ENCODE measurements around the gene BCAS1. TPM values are rescaled to one million over a fixed set of nuclear protein-coding genes. Genes with fewer than 3 reads are reported as not detected.
"Not testable (repeated sequence)": the region's sequence is repeated elsewhere in the genome, so short reads cannot be mapped to it uniquely, and the experiment has no call there.

The BCAS1 gene
- total RNA-seq, 4 donors from 2014 or later = 0.35 to 1.0 TPM; not detected in 2

- no peak for ATAC-seq
- Histone ChIP-seq H3K9me3 (no peaks in the 10 kb centered on the region), H3K4me1 (no peaks in the 10 kb centered on the region), H3K27me3 (peaks cover 12% of the 10 kb centered on the region), H3K4me3 (no peak overlapping the region), H3K36me3 (no peaks in the 10 kb centered on the region), H3K27ac (no peak overlapping the region)
- WGBS, 2 donors (ENCODE audit: low coverage in 1 of 2) = 58 to 66% methylated on average over 4 to 5 of the region's 5 CpGs
- TF ChIP-seq CTCF (IDR thresholded peaks at IDR 0.05) (no peak), EP300 (IDR thresholded peaks at IDR 0.05) (no peak), POLR2A (IDR thresholded peaks at IDR 0.05) (no peak), POLR2AphosphoS5 (IDR thresholded peaks at IDR 0.05) (no peak)
Observed at GRCh38 chr20:53975761-53976160, 94.6 kb downstream of the BCAS1 start.

DNA sequence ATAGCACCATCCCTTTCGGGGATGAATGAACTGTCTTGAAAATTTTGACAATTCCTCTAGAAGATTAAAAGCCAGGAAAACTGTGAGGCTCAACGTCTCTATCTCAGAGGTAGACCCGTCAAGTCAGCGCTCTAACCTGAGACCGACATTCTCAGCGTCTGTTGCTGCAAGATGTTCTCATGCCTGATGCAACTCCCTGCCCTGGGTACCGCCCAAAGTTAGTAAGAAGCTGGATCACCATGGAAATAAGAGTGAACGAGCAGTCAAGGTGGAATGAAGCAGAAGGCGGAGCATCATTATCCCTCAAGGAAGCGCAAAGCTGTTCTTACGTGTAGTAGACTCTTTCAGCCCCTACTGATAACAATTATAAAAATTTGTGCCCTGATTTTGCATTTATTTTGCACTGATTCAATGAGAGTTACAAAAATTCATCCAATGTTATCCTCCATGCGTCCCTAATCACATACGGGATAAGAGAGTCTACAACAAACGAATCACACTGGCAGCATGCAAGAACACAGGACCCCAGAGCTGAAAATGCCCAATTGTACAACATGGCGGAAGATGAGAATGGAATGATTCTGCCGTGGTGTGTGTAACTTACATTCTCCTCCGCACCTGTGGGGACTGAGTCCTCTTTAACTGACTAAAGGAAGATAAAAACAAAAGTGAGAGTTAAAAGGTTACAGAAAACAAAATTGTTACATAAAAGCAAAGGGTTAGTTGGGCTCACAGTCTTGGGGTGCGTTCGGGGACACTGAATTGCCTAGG is 95.4 kb downstream of the BCAS1 start:
- WGBS, 2 donors (ENCODE audit: low coverage in 1 of 2) = 85 to 87% methylated on average over 11 to 19 of the region's 19 CpGs
- no peak for ATAC-seq
- no peak overlapping the region for H3K27ac ChIP-seq
- peaks cover 11% of the 10 kb centered on the region for H3K27me3 ChIP-seq
- H3K4me1 ChIP-seq = no peaks in the 10 kb centered on the region
- no peaks in the 10 kb centered on the region for H3K36me3 ChIP-seq
- TF ChIP-seq POLR2AphosphoS5 (IDR thresholded peaks at IDR 0.05) (no peak), POLR2A (IDR thresholded peaks at IDR 0.05) (no peak), CTCF (IDR thresholded peaks at IDR 0.05) (no peak), EP300 (IDR thresholded peaks at IDR 0.05) (no peak)
- H3K4me3 ChIP-seq = no peak overlapping the region
- H3K9me3 ChIP-seq = no peaks in the 10 kb centered on the region

- not testable (repeated sequence) for H3K9me3 ChIP-seq, ATAC-seq, H3K4me3 ChIP-seq, H3K27me3 ChIP-seq, H3K4me1 ChIP-seq, H3K36me3 ChIP-seq, H3K27ac ChIP-seq
- WGBS, 2 donors (ENCODE audit: low coverage in 1 of 2) = 66 to 81% methylated on average over 5 of the region's 5 CpGs
Observed at GRCh38 chr20:53973882-53974281, 96.5 kb downstream of the BCAS1 start.

- no peak overlapping the region for H3K4me3 ChIP-seq
- no peaks in the 10 kb centered on the region for H3K9me3 ChIP-seq
- H3K27ac ChIP-seq = no peak overlapping the region
- no peaks in the 10 kb centered on the region for H3K27me3 ChIP-seq
- 71 to 100% methylated on average over 1 of the region's 1 CpG for WGBS, 2 donors (ENCODE audit: low coverage in 1 of 2)
- H3K4me1 ChIP-seq = no peaks in the 10 kb centered on the region
- ATAC-seq = no peak
- TF ChIP-seq CTCF (IDR thresholded peaks at IDR 0.05) (no peak), EP300 (IDR thresholded peaks at IDR 0.05) (no peak), POLR2A (IDR thresholded peaks at IDR 0.05) (no peak), POLR2AphosphoS5 (IDR thresholded peaks at IDR 0.05) (no peak)
- no peaks in the 10 kb centered on the region for H3K36me3 ChIP-seq
Observed at GRCh38 chr20:53972179-53972578, 98.2 kb downstream of the BCAS1 start.

DNA sequence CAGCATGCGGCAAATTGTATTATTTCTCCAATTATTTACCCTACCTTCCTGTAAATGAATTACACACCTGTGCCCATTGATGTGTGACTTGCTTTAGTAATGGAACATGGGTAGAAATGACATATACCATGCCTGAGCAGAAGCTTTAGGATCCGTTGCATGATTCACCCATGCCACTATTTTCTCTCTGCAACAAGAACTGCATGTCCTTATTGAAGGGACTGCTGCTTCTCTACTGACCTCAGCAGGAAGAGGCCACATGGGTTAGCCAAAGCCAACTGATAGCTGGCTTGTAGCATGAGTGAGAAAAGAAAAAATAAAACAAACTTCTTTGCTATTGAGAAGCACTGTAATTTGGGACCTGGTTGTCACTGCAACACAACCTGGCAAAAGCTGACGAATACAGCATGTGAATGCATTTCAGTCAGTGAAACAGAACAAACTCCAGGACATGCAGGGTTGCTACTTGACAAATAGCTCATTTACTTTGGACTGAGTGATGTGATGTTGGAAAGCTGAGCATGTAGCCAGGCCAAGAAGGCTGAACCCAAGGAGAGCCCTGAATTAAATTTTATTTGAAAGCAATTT is 99.2 kb downstream of the BCAS1 start:
- Histone ChIP-seq H3K27me3 (no peaks in the 10 kb centered on the region), H3K36me3 (no peaks in the 10 kb centered on the region), H3K9me3 (no peaks in the 10 kb centered on the region), H3K4me3 (no peak overlapping the region), H3K27ac (no peak overlapping the region), H3K4me1 (no peaks in the 10 kb centered on the region)
- 81 to 92% methylated on average over 2 to 3 of the region's 3 CpGs for WGBS, 2 donors (ENCODE audit: low coverage in 1 of 2)
- no peak for ATAC-seq
- TF ChIP-seq POLR2A (IDR thresholded peaks at IDR 0.05) = no peak
- TF ChIP-seq POLR2AphosphoS5 (IDR thresholded peaks at IDR 0.05) = no peak
- no peak for TF ChIP-seq EP300 (IDR thresholded peaks at IDR 0.05)
- no peak for TF ChIP-seq CTCF (IDR thresholded peaks at IDR 0.05)
